ENCODE measurements around the gene EFCAB7. TPM values are rescaled to one million over a fixed set of nuclear protein-coding genes. Genes with fewer than 3 reads are reported as not detected.

EFCAB7 gene
- total and polyA plus RNA-seq, 2 of the 8 experiments (the other 6 are each of a cell fraction or from before 2014, with no cell fraction given), result 1.1 to 3.1 TPM

DNA sequence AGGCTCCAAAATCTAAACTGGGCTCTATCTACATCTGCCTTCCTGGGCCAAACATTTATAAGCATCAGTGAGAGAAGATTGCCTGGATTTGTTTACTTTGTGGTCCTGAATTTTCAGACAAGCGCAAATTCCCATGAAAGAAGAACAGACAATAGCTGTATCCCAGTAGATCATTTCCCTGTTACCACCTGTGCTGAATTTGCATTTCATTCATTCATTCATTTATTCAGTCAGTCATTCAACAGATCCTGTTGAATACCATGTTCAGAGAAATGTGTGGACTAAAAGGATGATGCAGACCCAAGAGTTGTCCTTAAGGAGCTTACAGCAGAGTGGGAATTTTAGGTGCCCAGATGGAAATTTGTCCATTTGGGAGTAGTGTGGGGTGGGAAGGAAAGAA lies 72.1 kb downstream of the EFCAB7 start:
- H2BK5ac ChIP-seq (ENCODE audit: low read depth, low read length), result no peak overlapping the region
- H2BK15ac ChIP-seq (ENCODE audit: low read length), result no peak overlapping the region
- no peak overlapping the region for H3K14ac ChIP-seq (ENCODE audit: insufficient read length)
- no peaks in the 10 kb centered on the region for H4K20me1 ChIP-seq (replicated peaks in 1 of 2; ENCODE audit: control insufficient read depth in 1 of 2, insufficient read depth in 2 of 2, low read length in 2 of 2)
- H3K27me3 ChIP-seq (replicated peaks in 1 of 4; ENCODE audit: control insufficient read depth in 3 of 4, extremely low read depth in 1 of 4, insufficient read depth in 3 of 4, low read length in 3 of 4), result no peaks in the 10 kb centered on the region
- no peak overlapping the region for H3K4me2 ChIP-seq (ENCODE audit: insufficient read depth in 1 of 2, low read depth in 2 of 2, low read length in 2 of 2)
- ChIA-PET CTCF (ENCODE audit: partially characterized antibody) (interaction anchor here (0.7 to 1.0 kb wide), 5 partner anchors 13 to 651 kb away, joined by 3 to 6 read pairs (median 3); no protein-coding TSS in a partner anchor), POLR2A (ENCODE audit: partially characterized antibody) (no interaction called here)
- DNase-seq (ENCODE audit: low read depth in 1 of 2, low spot score in 2 of 2) (no peak), FAIRE-seq (no peak)
- no peaks in the 10 kb centered on the region for H3K36me3 ChIP-seq (ENCODE audit: control insufficient read depth in 2 of 4, insufficient read depth in 4 of 4, low read length in 3 of 4)
- peaks cover 0 to 5% of the 10 kb centered on the region in 2 experiments; a peak in 1 of 4 replicates for H3K79me2 ChIP-seq (ENCODE audit: control insufficient read depth in 1 of 2, insufficient read depth in 2 of 2, low read length in 2 of 2)
- peaks cover 4% of the 10 kb centered on the region for H3K23me2 ChIP-seq (ENCODE audit: low read depth, low read length)
- H3K56ac ChIP-seq (replicated peaks; ENCODE audit: insufficient read length, low read depth, low read length), result no peak overlapping the region
- H3K4me3 ChIP-seq (ENCODE audit: extremely low read depth in 1 of 4, insufficient read depth in 2 of 4, low read depth in 3 of 4, low read length in 4 of 4), result no peak overlapping the region
- H2BK20ac ChIP-seq (ENCODE audit: low read length), result no peak overlapping the region
- H3K79me1 ChIP-seq (ENCODE audit: low read depth, low read length), result peaks cover 2% of the 10 kb centered on the region; the same call in 1 of the 2 replicates
- H2AFZ ChIP-seq (ENCODE audit: low read length), result no peak overlapping the region
- no peak overlapping the region for H4K91ac ChIP-seq (replicated peaks; ENCODE audit: insufficient read length, low read length)
- H3K27ac ChIP-seq (ENCODE audit: low read depth, low read length), result no peak overlapping the region
- H3K4me1 ChIP-seq (replicated peaks in 1 of 4; ENCODE audit: control insufficient read depth in 3 of 4, insufficient read depth in 4 of 4, low read length in 3 of 4), result peaks cover 0 to 3% (median under 1%) of the 10 kb centered on the region in 4 experiments; a peak in 2 of 7 replicates
- no peak overlapping the region for H3K23ac ChIP-seq (ENCODE audit: insufficient read length)
- no peaks in the 10 kb centered on the region for H3K9me3 ChIP-seq (ENCODE audit: insufficient read depth in 2 of 2, low read depth in 1 of 2, low read length in 1 of 2)
- H3K18ac ChIP-seq (ENCODE audit: extremely low read depth, low read length), result no peak overlapping the region
- no peak overlapping the region for H2AK5ac ChIP-seq (ENCODE audit: low read depth, low read length)
- 75% methylated on average over 1 of the region's 1 CpG; no CpG with 5 or more reads in 1 of the 2 experiments for WGBS, 2 experiments (ENCODE audit: extremely low coverage in 1 of 2, insufficient coverage in 1 of 2, insufficient read length in 1 of 2, insufficient replicate concordance in 2 of 2, low coverage in 1 of 2, low lambda C conversion rate in 2 of 2, missing lambda C conversion rate in 1 of 2)
- H4K5ac ChIP-seq (ENCODE audit: insufficient read length, low read depth, low read length), result no peak overlapping the region
- no peak overlapping the region for H2BK120ac ChIP-seq (replicated peaks; ENCODE audit: low read depth, low read length)
- H3K9ac ChIP-seq (replicated peaks in 1 of 4; ENCODE audit: extremely low read depth in 1 of 4, low read depth in 3 of 4, low read length in 3 of 4), result no peak overlapping the region
- no peak overlapping the region for H3K4ac ChIP-seq (replicated peaks; ENCODE audit: insufficient read length, low read depth, low read length)
- H2BK12ac ChIP-seq (ENCODE audit: low read depth, low read length), result no peak overlapping the region
- no peak for TF ChIP-seq EGR1 (IDR thresholded peaks at IDR 0.05; ENCODE audit: borderline replicate concordance, low read depth, low read length)
- no peak for TF ChIP-seq RAD21 (IDR thresholded peaks at IDR 0.05 in 1 of 2, conservative IDR thresholded peaks at IDR 0.05 in 1 of 2; ENCODE audit: low read depth in 2 of 2, low read length in 2 of 2)
- H4K8ac ChIP-seq (ENCODE audit: extremely low read depth, insufficient read depth, low read length), result no peak overlapping the region

Data from H1 (cell line).